Measurements from ENCODE around the gene LDHB.
"Not testable (repeated sequence)": the region's sequence is repeated elsewhere in the genome, so short reads cannot be mapped to it uniquely, and the experiment has no call there.

- not testable (repeated sequence) for TF ChIP-seq CTCF (IDR thresholded peaks at IDR 0.05); EP300 (IDR thresholded peaks at IDR 0.05); ZFP36 (IDR thresholded peaks at IDR 0.05; ENCODE audit: borderline replicate concordance, partially characterized antibody); TP53 (CRISPR knock-in tag; IDR thresholded peaks at IDR 0.05)
Measured at GRCh38 chr12:21645041-21645500, 12.6 kb downstream of the LDHB start.

Data from A549 (cell line).